Gastroesophageal sphincter (tissue), 3 donors: ENCODE data around the gene PLPPR4.

Experiments
- CTCF ChIP-seq, 4 experiments: fragments of 200-600 bp in 2 of 4; fragments of 450-650 bp in 2 of 4; sonication (generic) in 1 of 4; IDR thresholded peaks; one replicate each; pipeline ENCODE4 v1.5.1; 2017 to 2019; ENCODE audit warnings: antibody characterized with exemption in 4 of 4, mild to moderate bottlenecking in 2 of 4, moderate library complexity in 2 of 4
- POLR2A ChIP-seq, 2 donors: fragments of 450-650 bp; IDR thresholded peaks; one replicate each; pipeline ENCODE4 v1.6.1; 2017; ENCODE audit warnings: antibody characterized with exemption in 2 of 2, mild to moderate bottlenecking in 2 of 2, moderate library complexity in 1 of 2
- POLR2AphosphoS5 ChIP-seq: sonication (generic); formaldehyde crosslinking; IDR thresholded peaks from one replicate; pipeline ENCODE4 v1.6.1; 2017; ENCODE audit warnings: antibody characterized with exemption

- TF ChIP-seq CTCF (IDR thresholded peaks at IDR 0.05) (no peak), POLR2AphosphoS5 (no peak), POLR2A (IDR thresholded peaks at IDR 0.05) (no peak)
Observed at GRCh38 chr1:99331083-99331482, 66.8 kb downstream of the PLPPR4 start.
